H9 (cell line): ENCODE measurements around the gene MINDY4. TPM values are rescaled to one million over a fixed set of nuclear protein-coding genes. Genes with fewer than 3 reads are reported as not detected.

ENCODE experiments used
- DNase-seq: peaks from one replicate; pipeline ENCODE4 v3.0.0-alpha.2; 2017
- H2AFZ ChIP-seq: one replicate; pipeline ENCODE4 v1.6.1; 2013; ENCODE audit warnings: mild to moderate bottlenecking, low read length, control low read depth, moderate library complexity
- H2AK5ac ChIP-seq: 2 replicates; pipeline ENCODE4 v1.6.1; 2013; ENCODE audit warnings: low read length, control low read depth, mixed read lengths; ENCODE audit not compliant: insufficient read length
- H2BK120ac ChIP-seq: one replicate; pipeline ENCODE4 v1.6.1; 2013; ENCODE audit warnings: low read depth, mild to moderate bottlenecking, low read length, control low read depth, inconsistent platforms; ENCODE audit not compliant: poor library complexity, severe bottlenecking
- H2BK12ac ChIP-seq: 2 replicates; pipeline ENCODE4 v1.6.1; 2013; ENCODE audit warnings: low read length, control low read depth, mixed read lengths, low read depth; ENCODE audit not compliant: insufficient read length
- H2BK15ac ChIP-seq: 2 replicates; pipeline ENCODE4 v1.6.1; 2013; ENCODE audit warnings: low read depth, low read length, control low read depth
- H2BK20ac ChIP-seq: one replicate; pipeline ENCODE4 v1.6.1; 2013; ENCODE audit warnings: low read depth, mild to moderate bottlenecking, low read length, control low read depth, inconsistent platforms; ENCODE audit not compliant: poor library complexity, severe bottlenecking
- H2BK5ac ChIP-seq: 2 replicates; pipeline ENCODE4 v1.6.1; 2013; ENCODE audit warnings: low read length, control low read depth, mixed read lengths; ENCODE audit not compliant: insufficient read length
- H3K14ac ChIP-seq: 2 replicates; pipeline ENCODE4 v1.6.1; 2013; ENCODE audit warnings: low read length, control low read depth; ENCODE audit not compliant: insufficient read depth
- H3K18ac ChIP-seq: 2 replicates; pipeline ENCODE4 v1.6.1; 2013; ENCODE audit warnings: low read depth, mild to moderate bottlenecking, mixed read lengths, low read length, control low read depth; ENCODE audit not compliant: insufficient read length
- H3K23ac ChIP-seq: 2 replicates; pipeline ENCODE4 v1.6.1; 2013; ENCODE audit warnings: low read length, control low read depth, mixed read lengths, low read depth; ENCODE audit not compliant: insufficient read length
- H3K23me2 ChIP-seq: 2 replicates; pipeline ENCODE4 v1.6.1; 2013; ENCODE audit warnings: low read depth, mild to moderate bottlenecking, mixed read lengths, low read length, control low read depth; ENCODE audit not compliant: insufficient read length, poor library complexity, severe bottlenecking
- H3K27ac ChIP-seq: 2 replicates; pipeline ENCODE4 v1.5.1; 2013; ENCODE audit warnings: low read length, control low read depth, mixed read lengths, low read depth; ENCODE audit not compliant: insufficient read length
- H3K27me3 ChIP-seq: 2 replicates; pipeline ENCODE4 v1.6.1; 2013; ENCODE audit warnings: low read length, control low read depth, inconsistent platforms; ENCODE audit not compliant: insufficient read depth
- H3K4ac ChIP-seq: 2 replicates; pipeline ENCODE4 v1.6.1; 2013; ENCODE audit warnings: low read depth, mild to moderate bottlenecking, control low read depth, inconsistent platforms, low read length, moderate library complexity
- H3K4me1 ChIP-seq: 2 replicates; pipeline ENCODE4 v1.6.1; 2013; ENCODE audit warnings: low read length, control low read depth, inconsistent platforms; ENCODE audit not compliant: insufficient read depth
- H3K4me2 ChIP-seq: 2 replicates; pipeline ENCODE4 v1.6.1; 2013; ENCODE audit warnings: low read length, control low read depth, mixed read lengths; ENCODE audit not compliant: insufficient read length, insufficient read depth
- H3K56ac ChIP-seq: 2 replicates; pipeline ENCODE4 v1.6.1; 2013; ENCODE audit warnings: low read depth, mild to moderate bottlenecking, mixed read lengths, low read length, control low read depth; ENCODE audit not compliant: insufficient read length
- H3K79me1 ChIP-seq: 2 replicates; pipeline ENCODE4 v1.6.1; 2013; ENCODE audit warnings: low read depth, mild to moderate bottlenecking, moderate library complexity, low read length, control low read depth, inconsistent platforms; ENCODE audit not compliant: insufficient read depth, poor library complexity, severe bottlenecking
- H3K79me2 ChIP-seq: 2 replicates; pipeline ENCODE4 v1.6.1; 2013; ENCODE audit warnings: low read length, control low read depth, inconsistent platforms; ENCODE audit not compliant: insufficient read depth
- H3K9ac ChIP-seq: 2 replicates; pipeline ENCODE4 v1.6.1; 2013; ENCODE audit warnings: low read length, control low read depth, mixed read lengths; ENCODE audit not compliant: insufficient read length; ENCODE audit errors: extremely low read depth
- H3K9me3 ChIP-seq: one replicate; pipeline ENCODE4 v1.6.1; 2013; ENCODE audit warnings: low read depth, low read length, inconsistent platforms; ENCODE audit not compliant: control insufficient read depth
- H3T11ph ChIP-seq: one replicate; pipeline ENCODE4 v1.6.1; 2013; ENCODE audit warnings: mild to moderate bottlenecking, low read length, control low read depth, inconsistent platforms
- H4K20me1 ChIP-seq: one replicate; pipeline ENCODE4 v1.6.1; 2013; ENCODE audit not compliant: control insufficient read depth, insufficient read length, insufficient read depth
- H4K5ac ChIP-seq: 2 replicates; pipeline ENCODE4 v1.6.1; 2013; ENCODE audit warnings: low read depth, mild to moderate bottlenecking, mixed read lengths, low read length, control low read depth; ENCODE audit not compliant: insufficient read length
- H4K8ac ChIP-seq: replicated peaks from 2 replicates; pipeline ENCODE4 v1.6.1; 2013; ENCODE audit warnings: low read length, control low read depth, mixed read lengths, low read depth; ENCODE audit not compliant: insufficient read length
- H4K91ac ChIP-seq: 2 replicates; pipeline ENCODE4 v1.6.1; 2013; ENCODE audit warnings: low read depth, mild to moderate bottlenecking, moderate library complexity, mixed read lengths, low read length, control low read depth; ENCODE audit not compliant: insufficient read length
- H3K27ac Mint-ChIP-seq, 3 experiments: 2 replicates in 2 of 3; 3 replicates in 1 of 3; pipeline ENCODE4 v1.8.0; 2020 to 2021; ENCODE audit warnings: mixed read lengths in 3 of 3, mild to moderate bottlenecking in 1 of 3, moderate library complexity in 1 of 3
- H3K27me3 Mint-ChIP-seq: 2 replicates; pipeline ENCODE4 v1.8.0; 2021; ENCODE audit warnings: low read depth, mild to moderate bottlenecking, moderate library complexity, mixed read lengths
- H3K36me3 Mint-ChIP-seq, 3 experiments: 2 replicates in 2 of 3; 3 replicates in 1 of 3; pipeline ENCODE4 v1.8.0; 2020 to 2021; ENCODE audit warnings: low read depth in 3 of 3, mixed read lengths in 3 of 3; ENCODE audit not compliant: insufficient read depth in 1 of 3
- H3K4me1 Mint-ChIP-seq, 2 experiments: 2 replicates each; pipeline ENCODE4 v1.8.0; 2020; ENCODE audit warnings: mixed read lengths in 2 of 2
- H3K4me3 Mint-ChIP-seq, 2 experiments: 2 replicates in 1 of 2; 3 replicates in 1 of 2; pipeline ENCODE4 v1.8.0; 2020 to 2021; ENCODE audit warnings: mild to moderate bottlenecking in 2 of 2, mixed read lengths in 2 of 2, moderate library complexity in 1 of 2
- H3K9me3 Mint-ChIP-seq, 2 experiments: 2 replicates in 1 of 2; 3 replicates in 1 of 2; pipeline ENCODE4 v1.8.0; 2020; ENCODE audit warnings: mild to moderate bottlenecking in 2 of 2, mixed read lengths in 2 of 2, moderate library complexity in 1 of 2
- CTCF ChIP-seq: fragments of 200-600 bp; sonication (generic); conservative IDR thresholded peaks from 3 replicates; pipeline ENCODE4 v1.8.0; 2021; ENCODE audit warnings: antibody characterized with exemption, mild to moderate bottlenecking
- WGBS: extraction: QIAGEN DNeasy Blood & Tissue Kit; methylation state at CpG from one replicate; pipeline ENCODE4 v1.1.7; 2013; ENCODE audit warnings: missing lambda C conversion rate, low lambda C conversion rate, mixed read lengths; ENCODE audit not compliant: insufficient read length; ENCODE audit errors: extremely low coverage; 5-methylcytosine and 5-hydroxymethylcytosine counted together
- total RNA-seq: library from RNA; stranded (reverse); gene quantifications from 2 replicates; pipeline ENCODE4 v1.2.1, GENCODE V29; 2021

The MINDY4 gene
- total RNA-seq, 1 experiment from 2014 or later = 3.1 TPM

GRCh38 chr7:30816645-30817370 is 45.6 kb downstream of the MINDY4 start:
- no peaks in the 10 kb centered on the region for H3K23me2 ChIP-seq
- no peak for TF ChIP-seq CTCF
- H3K4ac ChIP-seq = no peak overlapping the region
- Mint-ChIP-seq H3K4me1 (peaks cover 10 to 11% of the 10 kb centered on the region in 2 experiments), H3K9me3 (no peaks in the 10 kb centered on the region), H3K27me3 (peaks cover 2% of the 10 kb centered on the region), H3K4me3 (no peak overlapping the region), H3K36me3 (no peaks in the 10 kb centered on the region; a peak in 1 of 7 replicates), H3K27ac (peak overlapping the region in 1 of 3 experiments; percentile 27; a peak in 1 of 7 replicates)
- H3K56ac ChIP-seq = no peak overlapping the region
- H3K79me1 ChIP-seq = no peaks in the 10 kb centered on the region
- H3K23ac ChIP-seq = no peak overlapping the region
- H2BK15ac ChIP-seq = no peak overlapping the region
- H2BK20ac ChIP-seq = no peak overlapping the region
- no peak overlapping the region for H4K91ac ChIP-seq
- no peaks in the 10 kb centered on the region for H3K27me3 ChIP-seq
- H2BK12ac ChIP-seq = no peak overlapping the region
- H3K27ac ChIP-seq = no peak overlapping the region
- no CpG with 5 or more reads among the region's 6 CpGs for WGBS
- no peak overlapping the region for H3K18ac ChIP-seq
- no peak overlapping the region for H2AFZ ChIP-seq
- H4K20me1 ChIP-seq = no peaks in the 10 kb centered on the region
- no peak overlapping the region for H2AK5ac ChIP-seq
- H2BK5ac ChIP-seq = no peak overlapping the region
- no peaks in the 10 kb centered on the region for H3K9me3 ChIP-seq
- no peak overlapping the region for H3K14ac ChIP-seq
- no peak overlapping the region for H4K5ac ChIP-seq
- H3K79me2 ChIP-seq = no peaks in the 10 kb centered on the region
- DNase-seq = no peak
- no peaks in the 10 kb centered on the region for H3K4me1 ChIP-seq
- no peak overlapping the region for H2BK120ac ChIP-seq
- H3T11ph ChIP-seq = no peak overlapping the region
- no peak overlapping the region for H4K8ac ChIP-seq
- no peak overlapping the region for H3K9ac ChIP-seq
- no peak overlapping the region for H3K4me2 ChIP-seq
